ENCODE data around the gene ERAP2. TPM values are rescaled to one million over a fixed set of nuclear protein-coding genes. Genes with fewer than 3 reads are reported as not detected.
A peak's percentile ranks its signal among the peaks of the same experiment; 100 is the strongest.

ERAP2 gene
- total RNA-seq, 4 donors from 2014 or later, result 50.3 to 82.8 (median 70.8) TPM

- TF ChIP-seq, protein P1, sequence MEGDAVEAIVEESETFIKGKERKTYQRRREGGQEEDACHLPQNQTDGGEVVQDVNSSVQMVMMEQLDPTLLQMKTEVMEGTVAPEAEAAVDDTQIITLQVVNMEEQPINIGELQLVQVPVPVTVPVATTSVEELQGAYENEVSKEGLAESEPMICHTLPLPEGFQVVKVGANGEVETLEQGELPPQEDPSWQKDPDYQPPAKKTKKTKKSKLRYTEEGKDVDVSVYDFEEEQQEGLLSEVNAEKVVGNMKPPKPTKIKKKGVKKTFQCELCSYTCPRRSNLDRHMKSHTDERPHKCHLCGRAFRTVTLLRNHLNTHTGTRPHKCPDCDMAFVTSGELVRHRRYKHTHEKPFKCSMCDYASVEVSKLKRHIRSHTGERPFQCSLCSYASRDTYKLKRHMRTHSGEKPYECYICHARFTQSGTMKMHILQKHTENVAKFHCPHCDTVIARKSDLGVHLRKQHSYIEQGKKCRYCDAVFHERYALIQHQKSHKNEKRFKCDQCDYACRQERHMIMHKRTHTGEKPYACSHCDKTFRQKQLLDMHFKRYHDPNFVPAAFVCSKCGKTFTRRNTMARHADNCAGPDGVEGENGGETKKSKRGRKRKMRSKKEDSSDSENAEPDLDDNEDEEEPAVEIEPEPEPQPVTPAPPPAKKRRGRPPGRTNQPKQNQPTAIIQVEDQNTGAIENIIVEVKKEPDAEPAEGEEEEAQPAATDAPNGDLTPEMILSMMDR (IDR thresholded peaks at IDR 0.05), result peak in 2 of 6 experiments; percentile 18 to 25
- TF ChIP-seq POLR2A (IDR thresholded peaks at IDR 0.05), result peak; percentile 85 to 88
- no peaks in the 10 kb centered on the region for H3K27me3 ChIP-seq
- H3K36me3 ChIP-seq, result no peaks in the 10 kb centered on the region
- peak; percentile 94 to 99 (median 98) for DNase-seq
- H3K9me3 ChIP-seq, result no peaks in the 10 kb centered on the region
- H3K27ac ChIP-seq, result peak within 1 kb of the TSS; percentile 94 to 99 (median 98)
- peak within 1 kb of the TSS; percentile 69 to 97 (median 85) for H3K4me3 ChIP-seq
- peaks cover 0 to 34% (median 14%) of the 10 kb centered on the region in 4 donors for H3K4me1 ChIP-seq
These were observed 59.5 kb downstream of the ERAP2 start, which contains the start of gene LNPEP for GRCh38 chr5:96935559-96936430. LNPEP (plus strand) TSS chr5:96936080; CDS start chr5:96936156, 76 bp downstream.

DNA sequence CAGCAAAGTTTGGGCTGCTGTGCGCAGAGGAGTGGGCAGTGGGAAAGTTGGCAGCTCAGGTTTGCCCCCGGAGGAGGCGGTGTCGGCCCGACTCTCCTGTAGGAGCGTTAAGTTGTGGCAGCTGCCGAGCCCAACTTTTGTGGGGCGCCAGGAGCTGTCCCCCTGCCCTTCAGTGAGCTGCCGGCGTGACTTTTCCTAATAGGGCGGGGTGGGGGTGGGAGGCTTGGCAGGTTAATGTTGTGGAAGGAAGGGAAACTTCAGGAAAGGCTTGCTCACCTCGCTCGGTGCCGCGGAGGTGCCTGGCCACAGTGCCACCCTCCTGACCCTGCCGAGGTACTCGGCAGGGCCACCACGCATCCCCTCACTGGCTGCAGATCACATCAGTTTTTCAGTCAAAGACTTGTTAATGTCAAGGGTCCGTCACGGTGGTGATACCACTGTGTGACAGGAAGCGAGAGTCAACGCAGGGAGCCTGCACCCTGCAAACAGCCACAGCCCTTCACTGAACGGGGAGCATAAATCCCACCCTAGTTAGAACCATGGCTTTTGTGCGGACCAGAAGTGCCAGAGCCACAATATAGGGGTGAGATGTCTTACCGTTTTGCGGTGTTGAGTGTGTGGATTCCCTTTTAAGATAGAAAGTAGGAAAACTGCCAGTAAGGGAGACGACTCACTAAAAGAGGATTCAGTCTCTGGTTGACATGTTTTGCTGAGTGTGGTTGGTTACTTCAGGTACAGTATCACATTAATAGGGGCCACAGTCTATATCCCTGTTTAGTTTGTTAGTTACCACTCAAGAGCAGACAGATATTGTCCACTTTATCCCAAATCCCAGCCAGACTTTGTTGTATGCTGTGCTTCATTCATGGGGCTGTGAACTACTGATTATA lies 60.4 kb downstream of the ERAP2 start:
- H3K36me3 ChIP-seq, result no peaks in the 10 kb centered on the region
- no peaks in the 10 kb centered on the region for H3K27me3 ChIP-seq
- TF ChIP-seq, protein P1 (IDR thresholded peaks at IDR 0.05), result no peak
- TF ChIP-seq POLR2A (IDR thresholded peaks at IDR 0.05), result no peak
- peak overlapping the region; percentile 69 to 97 (median 85) for H3K4me3 ChIP-seq
- DNase-seq, result peak in 2 of 3 donors; percentile 78 to 83
- H3K9me3 ChIP-seq, result no peaks in the 10 kb centered on the region
- peaks cover 0 to 34% (median 14%) of the 10 kb centered on the region in 4 donors for H3K4me1 ChIP-seq
- peak overlapping the region; percentile 94 to 99 (median 98) for H3K27ac ChIP-seq

DNA sequence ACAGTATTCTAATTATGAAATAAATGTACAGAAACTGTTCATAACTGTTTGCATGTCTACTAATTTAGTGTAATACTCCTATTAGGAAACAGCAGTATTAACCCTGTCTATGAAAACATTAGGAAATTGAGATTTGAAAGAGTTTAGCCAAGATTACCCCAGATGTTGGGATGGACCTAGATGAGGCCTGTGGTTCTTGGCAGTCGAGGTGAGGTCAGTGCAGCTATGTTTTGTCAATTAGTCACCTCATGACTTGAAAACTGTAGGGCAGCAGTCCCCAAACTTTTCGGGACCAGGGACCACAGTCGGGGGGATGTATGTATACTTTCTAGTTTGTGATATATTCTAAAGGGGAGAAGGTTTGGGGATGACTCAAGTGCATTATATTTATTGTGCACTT lies 64.3 kb downstream of the ERAP2 start:
- no peaks in the 10 kb centered on the region for H3K36me3 ChIP-seq
- no peak for DNase-seq

GRCh38 chr5:96941140-96941539 lies 64.8 kb downstream of the ERAP2 start:
- H3K36me3 ChIP-seq, result no peaks in the 10 kb centered on the region
- no peaks in the 10 kb centered on the region for H3K27me3 ChIP-seq
- no peak overlapping the region for H3K27ac ChIP-seq
- no peaks in the 10 kb centered on the region for H3K9me3 ChIP-seq
- H3K4me1 ChIP-seq, result peaks cover 0 to 19% (median 3%) of the 10 kb centered on the region in 4 donors
- no peak for DNase-seq
- no peak overlapping the region for H3K4me3 ChIP-seq
- TF ChIP-seq POLR2A (IDR thresholded peaks at IDR 0.05), result no peak
- TF ChIP-seq, protein P1 (IDR thresholded peaks at IDR 0.05), result no peak

More for the DNA sequence above, 64.3 kb downstream of the ERAP2 start:
- Histone ChIP-seq H3K27ac (no peak overlapping the region), H3K9me3 (no peaks in the 10 kb centered on the region), H3K4me1 (peaks cover 0 to 19% (median 3%) of the 10 kb centered on the region in 4 donors), H3K27me3 (no peaks in the 10 kb centered on the region), H3K4me3 (no peak overlapping the region)
- no peak for TF ChIP-seq POLR2A (IDR thresholded peaks at IDR 0.05)
- TF ChIP-seq, protein P1 (IDR thresholded peaks at IDR 0.05), result no peak

DNA sequence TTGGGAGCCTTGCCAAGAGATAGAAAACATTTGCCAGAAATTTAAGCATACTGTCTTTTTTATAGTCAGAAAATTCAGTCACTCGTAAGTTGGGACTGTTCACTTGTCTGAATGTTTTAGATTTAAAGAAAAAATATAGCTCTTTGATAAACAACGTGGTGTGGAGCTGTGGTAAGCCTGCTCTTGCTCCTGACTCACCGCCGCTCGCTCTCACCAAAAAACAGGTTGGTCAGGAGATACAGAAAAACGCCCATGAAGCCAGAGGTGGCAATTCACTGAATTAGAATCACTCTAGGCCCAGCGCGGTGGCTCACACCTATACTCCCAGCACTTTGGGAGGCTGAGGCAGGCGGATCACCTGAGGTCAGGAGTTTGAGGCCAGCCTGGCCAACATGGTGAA lies 65.8 kb downstream of the ERAP2 start:
- TF ChIP-seq, protein P1 (IDR thresholded peaks at IDR 0.05), result no peak
- TF ChIP-seq POLR2A (IDR thresholded peaks at IDR 0.05), result no peak
- Histone ChIP-seq H3K27me3 (no peaks in the 10 kb centered on the region), H3K4me1 (peaks cover 0 to 17% (median 3%) of the 10 kb centered on the region in 4 donors), H3K27ac (no peak overlapping the region), H3K36me3 (no peaks in the 10 kb centered on the region), H3K9me3 (no peaks in the 10 kb centered on the region), H3K4me3 (no peak overlapping the region)
- no peak for DNase-seq
